Measurements from ENCODE around the gene RPL13A.
A peak's percentile ranks its signal among the peaks of the same experiment; 100 is the strongest.

The RPL13A gene

GRCh38 chr19:49450405-49450804, 37.0 kb upstream of the RPL13A start:
- TF ChIP-seq SIN3A (IDR thresholded peaks at IDR 0.05; ENCODE audit: borderline replicate concordance, insufficient read depth, low read length) (no peak), TAF1 (IDR thresholded peaks at IDR 0.05; ENCODE audit: borderline replicate concordance, insufficient read depth, low read length) (no peak), FOXP2 (optimal IDR thresholded peaks at IDR 0.05; ENCODE audit: borderline replicate concordance, extremely low read depth, extremely low read length, insufficient read depth) (no peak), REST (IDR thresholded peaks at IDR 0.05; ENCODE audit: insufficient read depth in 1 of 2, low read depth in 2 of 2, low read length in 2 of 2) (no peak), POLR2AphosphoS5 (IDR thresholded peaks at IDR 0.05; ENCODE audit: low read depth, low read length) (no peak)

DNA sequence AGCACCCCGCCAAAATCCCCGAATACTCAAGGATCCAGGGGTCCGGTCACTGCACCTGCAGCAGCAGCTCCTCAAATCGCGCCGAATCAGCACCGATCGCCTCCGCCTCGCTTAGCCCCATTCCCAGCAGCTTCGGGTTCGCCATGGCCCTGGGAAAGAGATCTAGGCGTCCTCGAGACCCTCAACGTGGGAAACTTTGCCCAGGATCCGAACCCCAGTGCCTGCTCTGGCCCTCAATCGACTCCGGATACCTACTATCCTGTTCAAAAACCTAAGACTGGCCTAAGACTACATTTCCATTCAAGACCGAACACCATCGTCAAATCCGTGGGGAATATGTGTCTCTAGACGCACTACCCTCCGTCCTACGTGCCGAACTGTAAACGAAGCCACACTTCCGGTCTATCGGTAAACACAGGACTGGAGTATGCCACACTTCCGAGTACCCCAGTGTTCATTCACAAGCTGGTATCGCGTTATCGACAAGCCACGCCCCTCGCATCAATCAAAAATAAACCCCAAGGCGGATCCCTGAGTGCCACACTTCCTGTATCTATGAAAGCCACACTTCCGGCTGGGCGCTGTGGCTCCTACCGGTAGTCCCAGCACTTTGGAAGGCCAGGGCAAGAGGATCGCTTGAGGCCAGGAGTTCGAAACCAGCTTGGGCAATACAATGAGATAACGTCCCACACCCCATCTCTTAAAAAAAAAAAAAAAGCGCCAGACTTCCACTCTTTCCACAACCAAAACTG, 35.8 kb upstream of the RPL13A start, which contains the start of gene PIH1D1:
TSS of gene PIH1D1 (minus strand) at position 385 of the 752 bp plus-strand sequence. CDS start at position 145, 240 bp downstream.
- TF ChIP-seq SIN3A (IDR thresholded peaks at IDR 0.05; ENCODE audit: borderline replicate concordance, insufficient read depth, low read length) (peak; percentile 79; the same call in 1 of the 2 replicates), FOXP2 (optimal IDR thresholded peaks at IDR 0.05; ENCODE audit: borderline replicate concordance, extremely low read depth, extremely low read length, insufficient read depth) (peak; percentile 99), POLR2AphosphoS5 (IDR thresholded peaks at IDR 0.05; ENCODE audit: low read depth, low read length) (peak; percentile 82), REST (IDR thresholded peaks at IDR 0.05; ENCODE audit: insufficient read depth in 1 of 2, low read depth in 2 of 2, low read length in 2 of 2) (no peak), TAF1 (IDR thresholded peaks at IDR 0.05; ENCODE audit: borderline replicate concordance, insufficient read depth, low read length) (peak; percentile 76; the same call in 1 of the 2 replicates)

DNA sequence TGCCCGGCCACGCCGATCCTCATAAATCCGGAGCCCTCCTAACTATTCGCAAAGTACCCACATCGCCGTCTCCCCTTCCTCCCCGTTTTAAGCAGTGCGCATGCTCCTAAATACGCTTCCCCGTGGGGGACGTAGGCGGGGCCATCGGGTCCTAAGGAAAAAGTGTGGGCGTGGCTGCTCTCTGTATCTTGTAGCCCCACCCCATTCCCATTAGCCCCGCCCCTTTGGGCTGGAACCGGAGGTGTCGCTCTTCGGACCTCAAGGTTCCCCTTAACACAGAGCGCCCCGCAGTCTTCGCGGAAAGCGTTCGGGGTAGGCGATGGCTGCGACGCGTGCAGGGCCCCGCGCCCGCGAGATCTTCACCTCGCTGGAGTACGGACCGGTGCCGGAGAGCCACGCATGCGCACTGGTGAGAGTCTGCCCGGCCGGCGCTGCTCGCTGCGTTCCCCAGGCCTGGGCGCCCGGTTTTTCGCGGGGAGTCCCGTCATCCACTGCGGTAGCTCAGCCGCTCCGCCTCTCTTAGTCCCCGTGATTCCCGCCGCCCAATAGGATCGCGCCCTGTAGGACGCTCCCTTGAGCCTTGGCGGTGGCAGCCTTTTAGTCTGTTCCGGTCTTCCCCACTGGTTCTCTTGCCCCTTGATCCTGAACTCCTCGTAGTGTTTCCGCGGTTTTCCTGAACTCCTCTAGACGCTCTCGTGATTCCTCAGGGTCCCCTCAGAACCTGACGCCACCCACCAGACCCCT, 34.2 kb upstream of the RPL13A start, which contains the start of gene ALDH16A1:
TSS of gene ALDH16A1 (plus strand) at position 213 of the 744 bp plus-strand sequence. CDS start at position 320, 107 bp downstream.
- TF ChIP-seq REST (IDR thresholded peaks at IDR 0.05; ENCODE audit: insufficient read depth in 1 of 2, low read depth in 2 of 2, low read length in 2 of 2) (no peak; a peak in 1 of 4 replicates), POLR2AphosphoS5 (IDR thresholded peaks at IDR 0.05; ENCODE audit: low read depth, low read length) (peak; percentile 99), TAF1 (IDR thresholded peaks at IDR 0.05; ENCODE audit: borderline replicate concordance, insufficient read depth, low read length) (peak; percentile 97), SIN3A (IDR thresholded peaks at IDR 0.05; ENCODE audit: borderline replicate concordance, insufficient read depth, low read length) (peak; percentile 54; the same call in 1 of the 2 replicates), FOXP2 (optimal IDR thresholded peaks at IDR 0.05; ENCODE audit: borderline replicate concordance, extremely low read depth, extremely low read length, insufficient read depth) (peak; percentile 55)

DNA sequence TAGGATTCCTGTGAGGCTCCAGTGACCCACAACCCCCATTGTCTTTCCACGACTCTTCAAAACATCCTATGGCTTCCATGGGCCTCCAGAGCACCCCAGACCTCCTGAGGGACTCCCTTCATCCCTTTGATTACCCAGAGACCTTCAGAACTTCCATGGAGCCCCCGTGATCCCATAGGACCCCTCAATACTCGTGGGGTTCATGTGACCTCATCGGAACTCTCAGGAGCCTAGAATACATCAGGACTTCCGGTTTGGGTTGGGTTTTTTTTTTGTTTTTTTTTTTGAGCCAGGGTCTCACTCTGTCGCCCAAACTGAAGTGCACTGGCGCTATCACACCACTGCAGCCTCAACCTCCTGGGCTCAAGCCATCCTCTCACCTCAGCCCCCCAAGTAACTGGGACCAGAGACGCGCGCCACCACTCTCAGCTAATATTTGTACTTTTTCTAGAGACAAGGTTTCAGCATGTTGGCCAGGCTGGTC, 33.6 kb upstream of the RPL13A start:
- TF ChIP-seq TAF1 (IDR thresholded peaks at IDR 0.05; ENCODE audit: borderline replicate concordance, insufficient read depth, low read length) (no peak), SIN3A (IDR thresholded peaks at IDR 0.05; ENCODE audit: borderline replicate concordance, insufficient read depth, low read length) (no peak), REST (IDR thresholded peaks at IDR 0.05; ENCODE audit: insufficient read depth in 1 of 2, low read depth in 2 of 2, low read length in 2 of 2) (no peak), POLR2AphosphoS5 (IDR thresholded peaks at IDR 0.05; ENCODE audit: low read depth, low read length) (no peak; the same call in 1 of the 2 replicates), FOXP2 (optimal IDR thresholded peaks at IDR 0.05; ENCODE audit: borderline replicate concordance, extremely low read depth, extremely low read length, insufficient read depth) (no peak)
